ENCODE data around the gene VAV1.
"Not testable (repeated sequence)": the region's sequence is repeated elsewhere in the genome, so short reads cannot be mapped to it uniquely, and the experiment has no call there.

VAV1 gene

GRCh38 chr19:6854758-6855157 lies 82.2 kb downstream of the VAV1 start:
- DNase-seq = no peak

- DNase-seq = no peak
Observed at GRCh38 chr19:6856749-6857372, 84.4 kb downstream of the VAV1 start.

GRCh38 chr19:6861683-6862286 lies 89.3 kb downstream of the VAV1 start:
- DNase-seq = no peak

- DNase-seq = peak; percentile 90 to 92
Observed at GRCh38 chr19:6862673-6863078, 90.2 kb downstream of the VAV1 start.

- DNase-seq = no peak
Observed at GRCh38 chr19:6864325-6864940, 91.9 kb downstream of the VAV1 start.

GRCh38 chr19:6865849-6866248 lies 93.3 kb downstream of the VAV1 start:
- no peak for DNase-seq

- no peak for DNase-seq
Observed at GRCh38 chr19:6866741-6867151, 94.2 kb downstream of the VAV1 start.

GRCh38 chr19:6868351-6868750 lies 95.8 kb downstream of the VAV1 start:
- DNase-seq = no peak

GRCh38 chr19:6869151-6869882 lies 96.8 kb downstream of the VAV1 start:
- not testable (repeated sequence) for DNase-seq

GRCh38 chr19:6873708-6874431 lies 101.4 kb downstream of the VAV1 start:
- no peak for DNase-seq

- DNase-seq = no peak
Observed at GRCh38 chr19:6875218-6875617, 102.7 kb downstream of the VAV1 start.

- DNase-seq = no peak
Observed at GRCh38 chr19:6876748-6877147, 104.2 kb downstream of the VAV1 start.

- no peak for DNase-seq
Observed at GRCh38 chr19:6877766-6878165, 105.3 kb downstream of the VAV1 start.

- DNase-seq = no peak
Observed at GRCh38 chr19:6886277-6886897, 113.9 kb downstream of the VAV1 start.

- DNase-seq = no peak
Observed at GRCh38 chr19:6887316-6887715, 114.8 kb downstream of the VAV1 start, which contains the start of gene ADGRE1. ADGRE1 (plus strand) TSS chr19:6887579; CDS start chr19:6887609, 30 bp downstream.

GRCh38 chr19:6888967-6889366 lies 116.5 kb downstream of the VAV1 start:
- DNase-seq = no peak

GRCh38 chr19:6890401-6890913 lies 117.9 kb downstream of the VAV1 start:
- no peak for DNase-seq

GRCh38 chr19:6890938-6891337 lies 118.4 kb downstream of the VAV1 start:
- DNase-seq = peak; percentile 23 to 24

GRCh38 chr19:6891761-6892385 lies 119.4 kb downstream of the VAV1 start:
- no peak for DNase-seq

GRCh38 chr19:6894313-6894712 lies 121.8 kb downstream of the VAV1 start:
- DNase-seq = no peak

GRCh38 chr19:6903446-6903845 lies 130.9 kb downstream of the VAV1 start:
- DNase-seq = no peak

- DNase-seq = no peak
Observed at GRCh38 chr19:6906559-6907060, 134.1 kb downstream of the VAV1 start.

All from activated CD4-positive, alpha-beta T cell treated with anti-CD3 and anti-CD28 coated beads, Interleukin-2, amount 50 U/mL, for 4 hours (primary cell).